Kidney epithelial cell (primary cell): Measurements from ENCODE around the gene PHC2. TPM values are rescaled to one million over a fixed set of nuclear protein-coding genes. Genes with fewer than 3 reads are reported as not detected.

Source experiments
- DNase-seq: peaks from one replicate; pipeline ENCODE4 v3.0.0-alpha.2; 2010; ENCODE audit warnings: low read depth
- H3K27me3 ChIP-seq: 2 replicates; pipeline ENCODE4 v1.6.0; 2011; ENCODE audit warnings: low read length; ENCODE audit not compliant: control insufficient read depth, insufficient read depth
- H3K36me3 ChIP-seq: 2 replicates; pipeline ENCODE4 v1.5.1; 2011; ENCODE audit warnings: low read length; ENCODE audit not compliant: control insufficient read depth, insufficient read depth
- H3K4me3 ChIP-seq: 2 replicates; pipeline ENCODE4 v1.5.1; 2011; ENCODE audit warnings: low read depth, mild to moderate bottlenecking, control low read depth, low read length
- CTCF ChIP-seq: IDR thresholded peaks from 2 replicates; pipeline ENCODE4 v1.5.1; 2011; ENCODE audit warnings: mild to moderate bottlenecking, moderate library complexity, low read length, control low read depth, inconsistent platforms; ENCODE audit not compliant: insufficient read depth, poor library complexity, severe bottlenecking
- total RNA-seq: library from RNA; depleted of rRNA; stranded (reverse); fragments of >200 nt; gene quantifications from 2 replicates; pipeline ENCODE4 v1.2.3, GENCODE V29; 2015

PHC2 gene
- total RNA-seq, 1 donor from 2014 or later: 216 TPM

- TF ChIP-seq CTCF: no peak
- peak overlapping the region; percentile 75 for H3K4me3 ChIP-seq
- H3K36me3 ChIP-seq: no peaks in the 10 kb centered on the region
- no peaks in the 10 kb centered on the region for H3K27me3 ChIP-seq
- no peak for DNase-seq
Measured at GRCh38 chr1:33348194-33348593, 82.7 kb downstream of the PHC2 start.

- DNase-seq: no peak
- Histone ChIP-seq H3K4me3 (peak overlapping the region; percentile 75), H3K27me3 (no peaks in the 10 kb centered on the region), H3K36me3 (no peaks in the 10 kb centered on the region)
- no peak for TF ChIP-seq CTCF
Measured at GRCh38 chr1:33347650-33347992, 83.3 kb downstream of the PHC2 start.

- H3K36me3 ChIP-seq: no peaks in the 10 kb centered on the region
- H3K27me3 ChIP-seq: no peaks in the 10 kb centered on the region
- no peak for TF ChIP-seq CTCF
- peak; percentile 74 for DNase-seq
- peak overlapping the region; percentile 75 for H3K4me3 ChIP-seq
Measured at GRCh38 chr1:33346927-33347649, 83.8 kb downstream of the PHC2 start.

- no peaks in the 10 kb centered on the region for H3K27me3 ChIP-seq
- no peak for DNase-seq
- no peak for TF ChIP-seq CTCF
- no peaks in the 10 kb centered on the region for H3K36me3 ChIP-seq
- peak overlapping the region; percentile 15 for H3K4me3 ChIP-seq
Measured at GRCh38 chr1:33346533-33346926, 84.4 kb downstream of the PHC2 start.

- TF ChIP-seq CTCF: no peak
- Histone ChIP-seq H3K27me3 (no peaks in the 10 kb centered on the region), H3K4me3 (no peak overlapping the region), H3K36me3 (no peaks in the 10 kb centered on the region)
- no peak for DNase-seq
Measured at GRCh38 chr1:33344896-33345560, 85.9 kb downstream of the PHC2 start.

GRCh38 chr1:33343539-33343938 lies 87.4 kb downstream of the PHC2 start:
- TF ChIP-seq CTCF: no peak
- H3K36me3 ChIP-seq: no peaks in the 10 kb centered on the region
- no peaks in the 10 kb centered on the region for H3K27me3 ChIP-seq
- no peak for DNase-seq
- H3K4me3 ChIP-seq: no peak overlapping the region
